Measurements from ENCODE around the gene PPP2R2C. TPM values are rescaled to one million over a fixed set of nuclear protein-coding genes. Genes with fewer than 3 reads are reported as not detected.

PPP2R2C gene
- total RNA-seq, 1 experiment from 2014 or later = not detected

GRCh38 chr4:6517171-6517570 is 44.8 kb upstream of the PPP2R2C start:
- no TSS peak for BruUV-seq (replicated peaks)
- Histone ChIP-seq H3K9me3 (ENCODE audit: low read depth, low read length, poor library complexity, severe bottlenecking) (no peaks in the 10 kb centered on the region), H3K27ac (ENCODE audit: low read depth, low read length, poor library complexity, severe bottlenecking) (no peak overlapping the region), H3K27me3 (replicated peaks; ENCODE audit: insufficient read depth, low read depth, low read length, poor library complexity) (peaks cover 20% of the 10 kb centered on the region), H3K4me3 (ENCODE audit: low read depth, low read length, poor library complexity, severe bottlenecking) (no peak overlapping the region), H3K4me1 (ENCODE audit: insufficient read depth, low read length, poor library complexity, severe bottlenecking) (no peaks in the 10 kb centered on the region), H3K36me3 (ENCODE audit: insufficient read depth, low read length, poor library complexity, severe bottlenecking) (no peaks in the 10 kb centered on the region)
- POLR2A ChIA-PET (ENCODE audit: low non-redundant PET) = no interaction called here
- CTCF ChIA-PET = no interaction called here
- TF ChIP-seq, protein P1, sequence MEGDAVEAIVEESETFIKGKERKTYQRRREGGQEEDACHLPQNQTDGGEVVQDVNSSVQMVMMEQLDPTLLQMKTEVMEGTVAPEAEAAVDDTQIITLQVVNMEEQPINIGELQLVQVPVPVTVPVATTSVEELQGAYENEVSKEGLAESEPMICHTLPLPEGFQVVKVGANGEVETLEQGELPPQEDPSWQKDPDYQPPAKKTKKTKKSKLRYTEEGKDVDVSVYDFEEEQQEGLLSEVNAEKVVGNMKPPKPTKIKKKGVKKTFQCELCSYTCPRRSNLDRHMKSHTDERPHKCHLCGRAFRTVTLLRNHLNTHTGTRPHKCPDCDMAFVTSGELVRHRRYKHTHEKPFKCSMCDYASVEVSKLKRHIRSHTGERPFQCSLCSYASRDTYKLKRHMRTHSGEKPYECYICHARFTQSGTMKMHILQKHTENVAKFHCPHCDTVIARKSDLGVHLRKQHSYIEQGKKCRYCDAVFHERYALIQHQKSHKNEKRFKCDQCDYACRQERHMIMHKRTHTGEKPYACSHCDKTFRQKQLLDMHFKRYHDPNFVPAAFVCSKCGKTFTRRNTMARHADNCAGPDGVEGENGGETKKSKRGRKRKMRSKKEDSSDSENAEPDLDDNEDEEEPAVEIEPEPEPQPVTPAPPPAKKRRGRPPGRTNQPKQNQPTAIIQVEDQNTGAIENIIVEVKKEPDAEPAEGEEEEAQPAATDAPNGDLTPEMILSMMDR (conservative IDR thresholded peaks at IDR 0.05; ENCODE audit: low read depth, low read length) = no peak
- no peak for TF ChIP-seq EZH2 (IDR thresholded peaks at IDR 0.05; ENCODE audit: borderline replicate concordance, low read depth, low read length, poor library complexity, severe bottlenecking)
- DNase-seq (ENCODE audit: low spot score) = no peak
- intact Hi-C loops (cut with micrococcal nuclease; ENCODE audit: unreplicated experiment) = no loop called here

- intact Hi-C loops (cut with micrococcal nuclease; ENCODE audit: unreplicated experiment) = no loop called here
- no peaks in the 10 kb centered on the region for H3K36me3 ChIP-seq (ENCODE audit: insufficient read depth, low read length, poor library complexity, severe bottlenecking)
- no peak for DNase-seq (ENCODE audit: low spot score)
- no peaks in the 10 kb centered on the region for H3K4me1 ChIP-seq (ENCODE audit: insufficient read depth, low read length, poor library complexity, severe bottlenecking)
- TF ChIP-seq, protein P1 (conservative IDR thresholded peaks at IDR 0.05; ENCODE audit: low read depth, low read length) = no peak
- TF ChIP-seq EZH2 (IDR thresholded peaks at IDR 0.05; ENCODE audit: borderline replicate concordance, low read depth, low read length, poor library complexity, severe bottlenecking) = no peak
- no peak overlapping the region for H3K27ac ChIP-seq (ENCODE audit: low read depth, low read length, poor library complexity, severe bottlenecking)
- peaks cover 20% of the 10 kb centered on the region for H3K27me3 ChIP-seq (replicated peaks; ENCODE audit: insufficient read depth, low read depth, low read length, poor library complexity)
- no TSS peak for BruUV-seq (replicated peaks)
- H3K9me3 ChIP-seq (ENCODE audit: low read depth, low read length, poor library complexity, severe bottlenecking) = no peaks in the 10 kb centered on the region
- no peak overlapping the region for H3K4me3 ChIP-seq (ENCODE audit: low read depth, low read length, poor library complexity, severe bottlenecking)
- ChIA-PET CTCF (no interaction called here), POLR2A (ENCODE audit: low non-redundant PET) (no interaction called here)
Measured at GRCh38 chr4:6516762-6517161, 44.3 kb upstream of the PPP2R2C start.

DNA sequence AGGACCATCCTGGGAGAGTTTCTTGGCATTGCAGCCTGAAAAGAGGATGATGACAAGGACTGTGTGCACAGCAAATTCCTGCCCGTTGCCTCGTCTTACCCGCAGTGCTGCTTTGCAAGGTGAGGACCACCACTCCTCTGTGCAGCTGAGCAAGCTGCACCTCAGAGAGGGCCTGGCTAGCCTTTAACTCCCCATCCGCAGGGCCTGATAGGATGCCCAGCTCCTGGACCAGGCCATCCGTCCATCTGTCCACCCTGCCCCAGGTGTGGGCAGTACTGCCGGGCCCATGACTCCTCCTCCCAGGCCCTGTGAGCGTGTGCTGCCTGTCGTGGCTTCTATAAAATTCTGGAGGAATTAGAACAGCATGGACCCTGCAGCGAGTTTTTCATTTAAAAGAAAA is 43.9 kb upstream of the PPP2R2C start:
- Histone ChIP-seq H3K4me3 (ENCODE audit: low read depth, low read length, poor library complexity, severe bottlenecking) (no peak overlapping the region), H3K27me3 (replicated peaks; ENCODE audit: insufficient read depth, low read depth, low read length, poor library complexity) (peaks cover 18% of the 10 kb centered on the region), H3K4me1 (ENCODE audit: insufficient read depth, low read length, poor library complexity, severe bottlenecking) (no peaks in the 10 kb centered on the region), H3K27ac (ENCODE audit: low read depth, low read length, poor library complexity, severe bottlenecking) (no peak overlapping the region), H3K9me3 (ENCODE audit: low read depth, low read length, poor library complexity, severe bottlenecking) (no peaks in the 10 kb centered on the region), H3K36me3 (ENCODE audit: insufficient read depth, low read length, poor library complexity, severe bottlenecking) (no peaks in the 10 kb centered on the region)
- TF ChIP-seq EZH2 (IDR thresholded peaks at IDR 0.05; ENCODE audit: borderline replicate concordance, low read depth, low read length, poor library complexity, severe bottlenecking) = no peak
- TF ChIP-seq, protein P1 (conservative IDR thresholded peaks at IDR 0.05; ENCODE audit: low read depth, low read length) = no peak
- POLR2A ChIA-PET (ENCODE audit: low non-redundant PET) = no interaction called here
- intact Hi-C loops (cut with micrococcal nuclease; ENCODE audit: unreplicated experiment) = no loop called here
- no TSS peak for BruUV-seq (replicated peaks)
- CTCF ChIA-PET = no interaction called here
- no peak for DNase-seq (ENCODE audit: low spot score)
